Measurements from ENCODE around the gene CRLF3. TPM values are rescaled to one million over a fixed set of nuclear protein-coding genes. Genes with fewer than 3 reads are reported as not detected.
"Not testable (repeated sequence)": the region's sequence is repeated elsewhere in the genome, so short reads cannot be mapped to it uniquely, and the experiment has no call there.

CRLF3 gene
- polyA plus RNA-seq, 1 of the 3 experiments (the other 2 are of a cell fraction), result 10.9 TPM

- POLR2A ChIA-PET, result no interaction called here
These were observed 42.3 kb downstream of the CRLF3 start for GRCh38 chr17:30782206-30782605.

GRCh38 chr17:30780343-30780742 is 44.1 kb downstream of the CRLF3 start:
- no peak overlapping the region for H3K9ac ChIP-seq
- no peaks in the 10 kb centered on the region for H3K9me3 ChIP-seq
- no peaks in the 10 kb centered on the region; the same call in 1 of the 2 replicates for H3K79me2 ChIP-seq (ENCODE audit: insufficient read depth)
- DNase-seq, result no peak
- H3K27me3 ChIP-seq (ENCODE audit: insufficient read depth), result no peaks in the 10 kb centered on the region
- no peak overlapping the region for H3K4me3 ChIP-seq (ENCODE audit: low read depth in 2 of 2, low read length in 1 of 2)
- WGBS (ENCODE audit: low lambda C conversion rate), result 96% methylated on average over 6 of the region's 6 CpGs
- peaks cover 58% of the 10 kb centered on the region for H3F3A ChIP-seq (replicated peaks; ENCODE audit: insufficient read depth)
- no peaks in the 10 kb centered on the region for H3K4me1 ChIP-seq (ENCODE audit: control insufficient read depth in 1 of 2, insufficient read depth in 2 of 2, low read depth in 1 of 2, low read length in 1 of 2)
- peaks cover 9 to 81% of the 10 kb centered on the region in 2 experiments for H3K36me3 ChIP-seq (replicated peaks in 1 of 2; ENCODE audit: control insufficient read depth in 1 of 2, insufficient read depth in 2 of 2, low read length in 1 of 2)
- ChIA-PET POLR2A (no interaction called here), CTCF (no interaction called here)
- no peak overlapping the region for H3K4me2 ChIP-seq
- H3K27ac ChIP-seq (ENCODE audit: low read depth in 2 of 2, low read length in 1 of 2), result no peak overlapping the region
- TF ChIP-seq, protein P1, sequence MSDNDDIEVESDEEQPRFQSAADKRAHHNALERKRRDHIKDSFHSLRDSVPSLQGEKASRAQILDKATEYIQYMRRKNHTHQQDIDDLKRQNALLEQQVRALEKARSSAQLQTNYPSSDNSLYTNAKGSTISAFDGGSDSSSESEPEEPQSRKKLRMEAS (IDR thresholded peaks at IDR 0.05; ENCODE audit: low read depth), result no peak
- TF ChIP-seq GABPA (IDR thresholded peaks at IDR 0.05; ENCODE audit: low read depth) (no peak), EP300 (IDR thresholded peaks at IDR 0.05; ENCODE audit: borderline replicate concordance in 1 of 2, low read depth in 1 of 2, low read length in 1 of 2) (no peak), GATA2 (CRISPR knock-in tag; IDR thresholded peaks at IDR 0.05) (no peak), FOSL2 (IDR thresholded peaks at IDR 0.05; ENCODE audit: borderline replicate concordance, low read depth) (no peak)
- H3K9me2 ChIP-seq, result no peaks in the 10 kb centered on the region
- no peaks in the 10 kb centered on the region for H4K20me1 ChIP-seq (ENCODE audit: insufficient read depth)
- no peak overlapping the region for H2AFZ ChIP-seq (ENCODE audit: low read depth)

More at GRCh38 chr17:30782206-30782605, 42.3 kb downstream of the CRLF3 start:
- Histone ChIP-seq H3K9me3 (no peaks in the 10 kb centered on the region), H3K4me3 (ENCODE audit: low read depth in 2 of 2, low read length in 1 of 2) (no peak overlapping the region), H3K4me1 (ENCODE audit: control insufficient read depth in 1 of 2, insufficient read depth in 2 of 2, low read depth in 1 of 2, low read length in 1 of 2) (no peaks in the 10 kb centered on the region), H3K27ac (ENCODE audit: low read depth in 2 of 2, low read length in 1 of 2) (no peak overlapping the region), H4K20me1 (ENCODE audit: insufficient read depth) (no peaks in the 10 kb centered on the region), H3K36me3 (replicated peaks in 1 of 2; ENCODE audit: control insufficient read depth in 1 of 2, insufficient read depth in 2 of 2, low read length in 1 of 2) (peaks cover 15 to 83% of the 10 kb centered on the region in 2 experiments), H2AFZ (ENCODE audit: low read depth) (no peak overlapping the region), H3K9ac (no peak overlapping the region), H3K27me3 (ENCODE audit: insufficient read depth) (no peaks in the 10 kb centered on the region), H3K79me2 (ENCODE audit: insufficient read depth) (no peaks in the 10 kb centered on the region; the same call in 1 of the 2 replicates), H3K9me2 (no peaks in the 10 kb centered on the region), H3K4me2 (no peak overlapping the region), H3F3A (replicated peaks; ENCODE audit: insufficient read depth) (peaks cover 59% of the 10 kb centered on the region)
- no peak for DNase-seq
- TF ChIP-seq EZH2phosphoT487 (IDR thresholded peaks at IDR 0.05; ENCODE audit: borderline replicate concordance, low read depth) (no peak), TCF12 (IDR thresholded peaks at IDR 0.05) (no peak), RFX5 (IDR thresholded peaks at IDR 0.05; ENCODE audit: low read length) (no peak), POLR2AphosphoS5 (IDR thresholded peaks at IDR 0.05; ENCODE audit: low read depth, low read length) (no peak), JUND (IDR thresholded peaks at IDR 0.05) (0 out of 2 replicates have a peak, but pooled peaks have one; percentile 3), ELF1 (IDR thresholded peaks at IDR 0.05) (no peak), RXRA (IDR thresholded peaks at IDR 0.05; ENCODE audit: borderline replicate concordance, low read depth) (no peak), FOXM1 (IDR thresholded peaks at IDR 0.05; ENCODE audit: low read depth) (no peak)
- TF ChIP-seq, protein P1 (IDR thresholded peaks at IDR 0.05; ENCODE audit: low read depth), result no peak
- CTCF ChIA-PET, result interaction anchor here (1.1 kb wide), 1 partner anchor 84 kb away, joined by 3 read pairs; no protein-coding TSS in a partner anchor
- 84% methylated on average over 2 of the region's 2 CpGs for WGBS (ENCODE audit: low lambda C conversion rate)

DNA sequence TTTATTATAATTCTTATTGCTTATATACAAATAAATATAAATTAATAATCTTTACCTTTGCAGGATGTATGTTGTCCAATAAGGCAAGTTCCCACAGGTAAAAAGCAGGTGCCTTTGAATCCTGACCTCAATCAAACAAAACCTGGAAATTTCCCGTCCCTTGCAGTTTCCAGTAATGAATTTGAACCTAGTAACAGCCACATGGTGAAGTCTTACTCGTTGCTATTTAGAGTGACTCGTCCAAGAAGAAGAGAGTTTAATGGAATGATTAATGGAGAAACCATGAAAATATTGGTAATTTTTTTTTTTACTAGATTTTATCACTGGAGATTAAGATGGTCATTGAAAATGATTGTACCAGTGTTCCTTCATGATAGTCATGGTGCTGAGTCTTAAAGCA is 55.7 kb downstream of the CRLF3 start:
- H3K9me2 ChIP-seq; POLR2A ChIA-PET; H3K9ac ChIP-seq; H3K4me1 ChIP-seq (ENCODE audit: control insufficient read depth in 1 of 2, insufficient read depth in 2 of 2, low read depth in 1 of 2, low read length in 1 of 2); H4K20me1 ChIP-seq (ENCODE audit: insufficient read depth); H3K4me3 ChIP-seq (ENCODE audit: low read depth in 2 of 2, low read length in 1 of 2); H2AFZ ChIP-seq (ENCODE audit: low read depth); H3K27me3 ChIP-seq (ENCODE audit: insufficient read depth); DNase-seq; H3K4me2 ChIP-seq; CTCF ChIA-PET; H3K9me3 ChIP-seq: not testable (repeated sequence)
- peaks cover 44% of the 10 kb centered on the region for H3F3A ChIP-seq (replicated peaks; ENCODE audit: insufficient read depth)
- WGBS (ENCODE audit: low lambda C conversion rate), result 47% methylated on average over 3 of the region's 3 CpGs
- H3K36me3 ChIP-seq (replicated peaks in 1 of 2; ENCODE audit: control insufficient read depth in 1 of 2, insufficient read depth in 2 of 2, low read length in 1 of 2), result peaks cover 24 to 57% of the 10 kb centered on the region in 2 experiments
- H3K27ac ChIP-seq (ENCODE audit: low read depth in 2 of 2, low read length in 1 of 2), result peak overlapping the region in 1 of 2 experiments; percentile 48; a peak in 1 of 4 replicates
- peaks cover 31% of the 10 kb centered on the region for H3K79me2 ChIP-seq (ENCODE audit: insufficient read depth)

DNA sequence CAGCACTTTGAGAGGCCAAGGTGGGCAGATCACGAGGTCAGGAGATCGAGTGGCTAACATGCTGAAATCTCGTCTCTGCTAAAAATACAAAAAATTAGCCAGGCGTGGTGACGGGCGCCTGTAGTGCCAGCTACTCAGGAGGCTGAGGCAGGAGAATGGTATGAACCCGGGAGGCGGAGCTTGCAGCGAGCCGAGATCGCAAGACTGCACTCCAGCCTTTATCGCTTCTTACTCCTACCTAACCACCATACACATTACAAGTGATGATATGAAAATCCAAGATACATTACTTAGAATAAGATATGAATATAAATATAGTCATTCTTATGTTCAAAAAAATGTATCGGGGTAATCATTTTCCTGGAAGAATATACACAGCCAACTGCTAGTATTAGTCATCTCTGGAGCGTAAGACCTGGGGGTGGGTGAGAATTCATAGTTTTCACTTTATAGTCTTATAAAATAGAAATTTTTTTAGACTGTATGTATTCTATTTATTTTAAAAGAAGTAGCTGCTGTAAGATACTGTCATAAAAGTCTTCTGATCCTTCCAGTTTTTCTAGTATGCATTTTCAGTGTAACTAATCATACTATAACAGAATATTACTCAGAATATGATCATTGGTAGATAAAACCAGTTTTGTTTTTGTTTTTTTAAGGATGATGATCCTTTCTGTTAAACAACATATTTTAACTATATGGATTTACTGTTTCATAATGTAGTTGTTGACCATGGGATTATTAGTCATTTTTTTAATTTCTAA is 56.7 kb downstream of the CRLF3 start:
- peaks cover 47% of the 10 kb centered on the region for H3F3A ChIP-seq (replicated peaks; ENCODE audit: insufficient read depth)
- POLR2A ChIA-PET; H3K4me1 ChIP-seq (ENCODE audit: control insufficient read depth in 1 of 2, insufficient read depth in 2 of 2, low read depth in 1 of 2, low read length in 1 of 2); H3K9ac ChIP-seq; H4K20me1 ChIP-seq (ENCODE audit: insufficient read depth); H2AFZ ChIP-seq (ENCODE audit: low read depth); H3K9me2 ChIP-seq; DNase-seq; H3K9me3 ChIP-seq; H3K4me3 ChIP-seq (ENCODE audit: low read depth in 2 of 2, low read length in 1 of 2); H3K27me3 ChIP-seq (ENCODE audit: insufficient read depth); H3K4me2 ChIP-seq: not testable (repeated sequence)
- CTCF ChIA-PET, result interaction anchor here (0.5 to 1.0 kb wide), 2 partner anchors 41 to 70 kb away, joined by 3 to 4 read pairs; no protein-coding TSS in a partner anchor
- H3K36me3 ChIP-seq (replicated peaks in 1 of 2; ENCODE audit: control insufficient read depth in 1 of 2, insufficient read depth in 2 of 2, low read length in 1 of 2), result peaks cover 21 to 57% of the 10 kb centered on the region in 2 experiments
- H3K79me2 ChIP-seq (ENCODE audit: insufficient read depth), result peaks cover 33% of the 10 kb centered on the region
- 91% methylated on average over 14 of the region's 14 CpGs for WGBS (ENCODE audit: low lambda C conversion rate)
- H3K27ac ChIP-seq (ENCODE audit: low read depth in 2 of 2, low read length in 1 of 2), result peak overlapping the region in 1 of 2 experiments; percentile 48; a peak in 2 of 4 replicates

Measured in SK-N-SH (cell line).